RPMI8226 (cell line): Measurements from ENCODE around the gene BNIP5.

Source experiments
- DNase-seq: peaks from one replicate; pipeline ENCODE4 v3.0.0-alpha.2; 2015

BNIP5 gene

DNA sequence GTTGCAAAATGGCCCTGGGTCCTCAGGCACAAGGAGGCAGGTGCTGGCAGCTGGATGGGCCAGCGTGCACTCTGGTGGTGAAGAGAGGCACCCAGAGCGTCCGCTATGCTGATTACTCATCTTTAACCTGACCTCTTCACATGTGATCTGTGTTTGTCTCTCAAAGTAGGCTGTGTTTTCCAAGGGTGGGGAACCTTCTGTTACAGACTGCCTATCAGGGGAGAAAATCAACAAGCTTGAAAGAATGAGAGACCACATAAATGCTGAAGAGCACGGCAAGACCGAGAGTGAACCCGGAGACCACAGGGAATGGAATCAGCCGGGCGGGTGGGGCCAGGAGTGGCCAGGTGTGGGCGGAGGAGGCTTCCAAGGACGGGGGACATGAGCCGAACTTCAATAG is 16.2 kb downstream of the BNIP5 start:
- DNase-seq: no peak

DNA sequence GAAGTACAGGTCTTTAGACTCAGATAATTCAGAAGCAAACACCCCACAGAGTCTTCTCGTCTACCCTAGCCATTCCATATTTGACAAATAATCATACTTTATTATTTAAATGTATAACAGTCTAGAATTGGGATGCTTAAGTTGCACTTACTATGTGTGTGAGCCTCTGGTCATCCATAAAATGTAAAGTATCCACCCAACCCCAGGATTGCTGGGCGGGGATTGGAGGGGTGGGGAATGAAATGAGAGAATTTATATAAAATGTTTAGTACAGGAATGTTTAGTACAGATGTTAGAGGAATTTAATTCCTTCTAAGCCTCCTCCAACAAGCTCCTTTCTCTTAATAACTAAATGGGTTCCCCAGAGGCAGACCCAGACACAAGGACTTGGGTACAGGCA is 16.9 kb downstream of the BNIP5 start:
- no peak for DNase-seq

DNA sequence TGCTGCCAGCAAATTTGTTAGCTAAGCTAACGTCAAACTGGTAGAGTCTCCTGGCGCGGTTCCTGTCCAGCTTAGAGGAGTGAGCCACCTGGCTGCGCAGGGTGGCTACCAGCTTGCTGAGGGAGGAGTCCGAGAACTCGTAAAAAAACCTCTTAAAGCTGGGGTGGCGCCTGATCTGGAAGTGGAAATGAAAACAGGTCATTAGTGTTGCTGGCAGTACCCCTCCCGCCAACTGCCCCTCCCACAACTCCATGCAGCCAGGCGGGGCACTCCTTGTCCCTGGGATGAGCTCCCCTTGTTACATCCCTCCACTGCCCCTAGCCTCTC is 17.3 kb downstream of the BNIP5 start:
- peak; percentile 88 for DNase-seq

DNA sequence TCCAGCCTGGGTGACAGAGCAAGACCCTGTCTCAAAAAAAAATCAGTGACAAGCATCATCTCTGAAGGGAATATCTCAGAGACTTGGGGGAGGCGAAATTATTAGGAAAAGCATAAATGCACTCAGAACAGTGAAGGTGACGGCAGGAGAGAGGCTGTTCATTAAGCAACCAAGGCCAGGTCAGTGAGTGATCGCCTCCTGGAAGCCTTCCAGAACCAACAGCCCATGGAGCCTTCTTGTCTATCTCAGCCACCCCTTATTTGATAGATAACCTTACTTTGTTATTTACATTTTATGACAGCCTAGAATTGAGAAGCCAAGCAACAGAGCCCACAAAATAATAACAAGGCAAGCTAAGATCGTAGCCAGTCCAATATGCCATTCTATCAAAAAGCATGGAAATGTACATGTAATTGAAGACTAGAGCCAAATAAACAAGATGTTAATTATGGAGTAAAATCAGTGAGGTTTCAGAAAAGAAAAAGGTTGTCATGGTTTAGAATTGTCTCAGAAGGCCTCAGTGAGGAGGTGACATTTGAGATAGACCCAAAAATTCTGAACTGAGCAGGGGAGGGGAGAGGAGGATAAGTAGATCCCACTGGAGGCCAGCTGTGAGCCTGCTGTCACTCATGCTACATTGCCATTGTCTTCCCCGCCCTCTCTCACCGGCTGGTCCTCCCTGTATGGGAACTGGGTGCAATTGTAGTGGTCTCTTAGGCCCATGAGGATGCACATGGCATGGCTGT is 17.8 kb downstream of the BNIP5 start:
- DNase-seq: no peak

DNA sequence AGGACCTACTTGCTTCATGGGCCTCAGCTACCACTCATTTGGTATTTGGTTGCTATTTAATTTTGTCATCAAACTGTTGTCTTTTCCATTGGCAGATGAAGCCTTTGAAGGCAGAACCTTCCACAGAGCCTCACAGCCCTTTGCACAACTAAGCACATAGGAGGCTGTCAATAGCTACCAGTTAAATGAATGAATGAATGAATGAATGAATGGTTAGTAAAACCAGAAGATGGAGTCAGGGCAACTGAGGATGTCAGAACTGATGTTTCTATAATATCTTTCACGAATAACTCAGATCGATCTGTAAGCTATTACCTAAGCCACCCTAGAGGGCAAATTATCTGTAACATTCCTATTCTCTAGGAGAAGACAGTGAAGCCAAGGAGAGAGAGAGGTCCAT is 19.1 kb downstream of the BNIP5 start:
- DNase-seq: no peak

DNA sequence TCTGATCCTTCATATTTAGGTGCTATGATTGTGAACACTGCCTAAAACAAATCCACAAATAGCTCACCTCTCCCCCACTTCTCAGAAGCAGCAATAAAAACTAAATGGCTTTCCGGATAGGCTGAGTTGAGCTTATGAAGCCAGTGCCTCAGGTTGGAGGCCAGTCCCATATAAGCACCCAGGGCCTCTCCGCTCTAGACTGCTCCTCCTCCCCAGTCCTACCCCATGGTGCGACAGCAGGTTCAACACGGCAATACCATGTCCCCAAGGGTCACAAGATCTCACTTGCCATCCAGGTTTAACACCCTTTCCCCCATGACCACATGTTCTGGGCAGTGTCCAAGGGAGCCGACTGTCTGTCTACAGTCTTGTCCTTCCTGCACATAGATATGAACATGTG is 20.8 kb downstream of the BNIP5 start:
- DNase-seq: no peak

DNA sequence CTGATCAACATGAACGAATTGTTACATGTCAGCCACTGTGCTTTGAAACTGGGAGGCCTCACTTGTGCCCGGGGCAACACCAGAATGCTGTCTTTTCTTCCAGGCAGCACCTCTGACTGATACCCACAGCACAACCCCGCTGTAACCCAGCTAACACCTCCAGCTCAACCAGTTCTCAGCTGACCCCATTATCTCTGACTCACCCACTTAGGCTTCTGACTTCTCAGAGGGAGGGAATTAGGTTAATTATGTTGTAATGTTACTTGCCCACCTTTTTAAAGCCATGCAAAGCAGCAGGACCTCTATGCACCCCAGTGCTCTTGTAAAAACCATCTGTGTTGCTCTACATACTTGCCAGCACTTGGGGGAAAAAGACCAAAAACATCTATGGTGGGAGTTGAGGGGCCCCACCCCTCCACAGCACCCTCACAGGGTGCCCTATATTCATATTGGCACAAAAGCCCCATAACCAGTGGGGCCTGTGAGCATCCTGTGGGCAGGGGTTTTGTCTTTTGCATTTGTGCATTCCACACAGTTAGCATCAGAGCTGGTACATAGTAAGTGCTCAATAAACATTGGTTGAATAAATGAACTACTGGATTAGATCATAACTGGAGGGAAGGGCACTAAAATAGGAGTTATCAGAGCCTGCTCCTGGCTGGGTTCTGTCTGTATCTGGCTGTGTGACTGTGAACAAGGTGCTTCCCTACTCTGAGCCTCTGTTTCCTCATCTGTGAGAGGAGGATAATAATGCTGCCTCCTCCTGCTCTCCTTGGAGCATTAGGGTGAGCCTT is 22.3 kb downstream of the BNIP5 start:
- DNase-seq: no peak

DNA sequence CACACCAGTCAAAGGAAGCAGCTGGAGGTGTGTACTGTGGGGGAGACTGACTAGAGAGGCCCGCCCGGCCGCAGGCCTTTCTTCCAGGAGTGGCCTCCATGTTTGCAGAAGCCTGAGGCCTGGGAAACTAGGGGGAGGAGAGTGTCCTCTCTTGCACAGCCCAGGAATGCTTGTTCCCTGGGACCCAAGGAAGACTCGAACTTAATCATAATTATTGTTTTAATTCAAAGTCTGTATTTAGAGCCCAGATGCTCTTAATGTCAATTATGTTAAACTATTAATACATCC is 23.1 kb downstream of the BNIP5 start:
- DNase-seq: no peak

DNA sequence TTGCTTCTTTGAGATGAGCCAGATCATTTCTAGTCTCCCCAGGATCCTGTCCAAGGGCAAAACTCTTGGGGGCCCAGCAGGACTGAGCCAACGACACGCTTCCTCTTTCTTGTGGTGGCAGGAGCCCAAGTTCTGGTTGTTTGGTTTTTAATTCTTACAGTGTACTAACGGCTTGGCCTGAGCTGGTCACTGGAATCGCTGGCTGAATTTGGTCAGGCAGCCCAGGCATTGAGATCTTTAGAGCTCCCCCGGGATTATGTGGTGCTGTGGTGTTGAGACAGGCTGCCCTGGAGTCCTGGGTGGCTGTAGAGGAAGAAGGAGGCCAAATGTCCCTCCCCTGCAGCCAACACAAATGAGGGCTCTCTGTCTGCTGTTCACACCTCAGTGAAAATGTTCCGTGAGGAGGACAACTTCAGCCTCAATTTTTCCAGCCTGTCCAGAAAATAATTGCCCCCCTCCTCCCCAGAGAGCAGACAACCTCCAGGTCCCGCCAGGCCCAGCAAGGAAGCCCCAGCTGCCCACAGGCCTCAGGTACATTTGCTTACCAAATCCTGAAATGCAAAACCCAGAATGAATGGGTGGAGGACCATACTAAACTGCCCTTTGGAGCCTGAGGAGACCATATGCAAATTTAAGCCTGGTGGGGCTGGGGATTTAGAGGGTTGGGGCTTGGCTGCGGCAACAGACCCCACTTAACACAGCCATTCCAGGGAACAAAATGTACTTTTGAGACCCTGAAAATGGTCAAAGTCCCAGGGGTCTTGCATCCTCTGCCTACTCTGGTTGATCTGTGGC is 23.6 kb downstream of the BNIP5 start:
- DNase-seq: peak; percentile 60

DNA sequence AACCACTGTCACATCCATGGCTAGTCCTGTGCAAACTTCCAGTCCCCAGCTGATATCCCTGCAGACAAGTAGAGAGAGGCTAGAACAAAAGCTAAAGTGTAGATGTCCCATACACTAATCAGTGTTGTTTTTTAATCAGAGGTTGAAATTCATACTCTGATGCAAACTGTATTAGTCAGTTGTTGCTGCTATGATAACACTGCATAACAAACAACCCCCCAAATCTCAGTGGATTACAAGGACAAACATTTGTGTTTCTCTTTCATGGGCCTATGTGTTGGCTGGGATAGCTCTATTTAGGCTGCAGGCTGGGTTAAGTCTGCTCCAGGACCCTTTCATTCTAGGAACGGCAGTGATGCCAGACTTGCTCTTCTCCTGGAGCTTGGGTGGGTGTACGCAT is 26.8 kb downstream of the BNIP5 start:
- no peak for DNase-seq

DNA sequence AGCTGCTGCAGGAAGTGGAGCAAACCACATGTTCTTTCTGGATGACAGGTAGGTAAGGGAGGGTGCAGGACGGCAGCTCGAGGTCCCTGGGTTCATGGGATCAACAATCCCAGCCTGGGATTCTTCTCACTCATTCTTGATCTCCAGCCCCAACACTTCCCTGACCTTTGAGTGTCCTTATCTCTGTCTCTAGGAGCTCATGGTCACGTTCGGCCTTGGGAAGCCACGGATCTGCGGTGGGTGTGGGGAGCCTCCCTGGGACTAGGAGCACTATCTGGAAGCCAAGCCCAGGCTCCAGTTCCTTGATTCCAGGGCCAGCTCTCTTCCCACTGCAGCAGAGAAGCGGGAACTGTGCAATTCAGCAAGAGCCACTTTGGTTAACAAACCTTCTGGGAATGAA is 27.5 kb downstream of the BNIP5 start:
- DNase-seq: no peak

DNA sequence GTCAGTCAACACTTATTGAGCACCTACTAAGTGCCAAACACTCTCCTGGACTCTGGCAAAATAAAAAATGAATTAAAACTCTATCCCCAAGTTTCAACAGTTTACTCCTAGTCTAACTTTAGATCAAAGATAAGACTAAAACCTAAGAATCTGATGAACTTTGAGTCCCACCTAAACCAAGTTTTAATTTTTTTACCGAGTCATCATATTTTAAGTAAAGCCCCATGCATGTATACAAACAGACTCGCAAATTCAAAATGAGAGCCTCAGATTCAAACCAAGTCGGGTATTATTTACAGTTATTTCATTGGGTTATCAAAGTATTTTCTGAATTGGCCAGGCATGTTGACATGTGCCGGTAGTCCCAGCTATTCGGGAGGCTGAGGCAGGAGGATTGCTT is 28.2 kb downstream of the BNIP5 start:
- DNase-seq: no peak

DNA sequence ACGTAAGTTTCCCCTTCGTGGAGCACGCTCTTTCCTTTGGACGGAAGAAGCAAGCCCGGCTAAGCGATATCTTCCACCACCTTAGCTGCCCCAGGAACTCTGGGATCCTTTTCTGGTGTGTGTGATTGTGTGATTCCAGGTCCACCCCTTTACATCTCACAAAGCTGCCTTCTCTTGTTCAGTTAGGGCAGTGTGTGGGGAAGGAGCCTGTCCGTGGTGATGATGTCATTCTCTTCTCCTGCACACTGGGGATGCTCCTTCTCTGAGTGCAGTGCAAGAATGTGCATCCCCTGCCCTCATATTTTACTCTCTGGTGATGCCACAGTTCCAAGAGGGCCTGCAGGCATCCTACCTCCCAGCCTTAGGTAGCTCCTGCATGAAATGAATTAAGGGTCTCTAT is 30.3 kb downstream of the BNIP5 start:
- no peak for DNase-seq

DNA sequence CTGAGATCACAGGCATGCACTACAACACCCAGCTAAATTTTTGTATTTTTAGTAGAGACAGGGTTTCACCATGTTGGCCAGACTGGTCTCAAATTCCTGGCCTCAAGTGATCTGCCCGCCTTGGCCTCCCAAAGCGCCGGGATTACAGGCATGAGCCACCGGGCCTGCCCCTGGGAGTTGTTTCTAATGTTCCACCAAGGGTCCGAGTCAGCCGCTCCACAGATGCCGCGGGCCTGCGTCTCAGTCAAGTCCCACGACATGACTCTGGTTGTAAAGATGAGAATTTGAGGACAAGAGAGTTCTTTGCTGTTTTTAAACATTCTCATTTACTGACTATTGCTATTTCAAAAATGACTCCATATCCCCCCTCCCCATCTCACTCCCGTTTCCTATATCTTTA is 30.8 kb downstream of the BNIP5 start:
- DNase-seq: no peak

DNA sequence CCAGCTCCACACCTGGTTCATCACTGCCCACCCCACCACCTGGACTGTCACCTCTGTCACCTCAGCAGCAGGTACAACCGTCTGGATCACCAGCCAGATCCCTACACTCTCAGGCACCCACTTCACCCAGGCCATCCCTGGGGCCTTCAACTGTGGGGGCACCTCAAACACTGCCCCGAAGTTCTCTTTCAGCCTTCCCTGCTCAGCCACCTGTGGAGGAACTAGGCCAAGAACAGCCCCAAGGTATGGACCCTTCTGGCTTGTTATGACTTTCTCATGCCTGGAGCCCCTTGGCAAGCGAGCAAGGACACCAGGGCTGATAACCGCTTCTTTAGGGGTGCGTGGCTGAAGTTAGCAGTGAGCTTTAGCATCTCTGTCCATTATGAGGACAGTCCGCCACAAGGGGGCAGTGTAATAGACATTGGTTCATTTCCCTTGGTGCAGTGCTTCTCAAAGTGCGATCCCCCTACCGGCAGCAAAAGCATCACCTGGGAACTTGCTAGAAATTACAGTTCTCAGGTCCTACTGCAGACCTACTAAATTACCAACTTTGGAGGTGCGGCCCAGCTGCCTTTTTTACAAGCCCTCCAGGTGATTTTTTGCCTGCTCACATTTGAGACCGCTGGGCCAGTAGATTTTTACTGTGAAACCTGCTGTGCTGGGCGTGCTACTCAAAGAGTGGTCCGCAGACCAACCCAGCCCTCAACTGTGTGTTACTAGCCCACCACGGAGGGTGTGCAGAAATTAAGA is 34.3 kb downstream of the BNIP5 start:
- DNase-seq: peak; percentile 95

DNA sequence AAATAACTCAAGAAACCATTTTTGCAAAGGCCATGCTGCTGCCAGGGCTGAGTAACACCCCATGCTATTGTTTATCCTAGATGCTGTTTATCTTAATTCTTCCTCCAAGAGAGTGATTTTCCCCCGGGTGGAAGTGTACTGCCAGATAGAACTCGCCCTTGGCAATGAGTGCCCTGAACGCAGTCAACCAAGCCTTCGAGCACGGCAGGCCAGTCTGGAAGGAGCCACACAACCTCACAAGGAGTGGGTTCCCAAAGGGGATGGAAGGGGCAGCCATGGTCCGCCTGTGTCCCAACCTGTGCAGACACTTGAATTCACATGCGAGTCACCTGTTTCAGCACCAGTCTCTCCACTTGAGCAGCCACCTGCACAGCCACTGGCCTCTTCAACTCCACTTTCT is 34.9 kb downstream of the BNIP5 start:
- no peak for DNase-seq

DNA sequence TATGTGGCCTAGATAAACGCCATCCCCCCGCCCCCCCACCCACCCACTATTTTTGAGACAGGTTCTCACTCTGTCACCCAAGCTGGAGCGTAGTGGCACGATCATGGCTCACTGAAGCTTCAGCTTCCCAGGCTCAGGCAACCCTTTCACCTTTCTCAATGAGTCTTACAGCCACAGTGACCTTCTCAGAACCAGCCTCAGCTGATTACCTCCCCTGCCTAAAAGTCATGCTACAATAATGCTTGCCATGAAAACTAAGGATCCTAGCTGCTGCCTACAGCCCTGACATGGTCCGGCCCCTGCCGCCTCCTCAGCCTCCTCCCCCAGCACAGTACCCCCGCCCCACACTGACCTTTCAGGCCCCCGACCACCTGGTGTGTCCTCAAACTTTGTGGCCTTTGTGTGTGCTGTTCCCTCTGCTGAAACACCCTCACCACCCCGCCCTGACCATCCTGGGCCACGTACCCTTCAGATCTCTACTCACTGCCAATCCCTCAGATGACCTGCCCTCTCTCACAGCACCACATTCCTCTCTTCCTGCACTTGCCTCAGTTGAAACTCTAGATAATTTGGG is 35.5 kb downstream of the BNIP5 start:
- DNase-seq: no peak

DNA sequence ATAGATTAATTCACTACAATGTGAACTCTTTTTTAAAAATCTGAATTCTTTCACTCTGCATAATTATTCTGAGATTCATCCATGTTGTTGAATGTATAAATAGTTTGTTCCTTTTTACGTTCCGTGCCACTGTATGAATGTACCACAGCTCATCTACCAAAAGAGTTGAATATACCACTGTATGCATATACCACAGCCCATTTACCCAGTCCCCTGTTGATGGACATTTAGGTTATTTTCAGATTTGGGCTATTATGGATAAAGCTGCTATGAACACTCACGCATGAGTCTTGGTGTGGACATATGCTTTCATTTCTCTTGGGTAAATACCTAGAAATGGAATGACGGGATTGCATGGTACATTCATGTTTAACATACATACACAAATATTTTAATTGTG is 38.7 kb downstream of the BNIP5 start:
- no peak for DNase-seq

DNA sequence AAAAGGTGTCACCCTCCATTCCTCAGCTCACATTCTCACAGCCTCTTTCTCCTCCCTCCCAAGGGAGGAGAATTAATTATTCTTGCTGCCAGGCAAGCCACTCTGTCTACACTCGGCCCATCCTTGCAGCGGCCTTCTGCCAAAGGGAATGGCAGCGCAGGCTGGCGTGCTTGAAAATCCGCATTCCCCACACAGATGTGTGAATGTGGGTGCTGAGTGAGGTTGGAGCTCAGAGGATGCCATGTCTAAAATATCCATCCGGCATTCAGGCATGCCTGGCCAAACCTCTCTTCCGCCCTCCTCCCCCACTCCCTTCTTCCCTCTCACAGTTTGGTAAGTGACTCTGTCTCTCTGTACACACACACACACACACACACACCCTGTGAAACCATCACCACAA is 39.2 kb downstream of the BNIP5 start:
- DNase-seq: no peak

DNA sequence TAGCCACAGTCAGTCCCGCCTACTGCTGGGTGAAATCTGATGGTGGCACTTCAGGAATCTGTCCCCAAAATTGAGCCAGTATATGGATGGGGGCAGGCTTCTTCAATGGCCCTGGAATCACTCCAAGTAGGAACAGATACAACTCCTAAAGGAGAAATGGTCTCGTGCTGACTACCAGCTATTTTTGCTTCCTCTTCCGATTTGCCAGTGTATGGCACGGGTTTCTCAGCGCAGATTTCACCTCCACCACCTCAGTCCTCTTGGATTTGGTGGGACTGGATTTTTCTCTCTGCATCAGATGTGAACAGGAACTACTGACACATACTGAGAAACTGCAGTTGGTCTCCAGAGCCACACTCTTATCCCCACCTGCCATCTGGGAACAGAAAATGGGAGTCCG is 39.6 kb downstream of the BNIP5 start:
- no peak for DNase-seq

DNA sequence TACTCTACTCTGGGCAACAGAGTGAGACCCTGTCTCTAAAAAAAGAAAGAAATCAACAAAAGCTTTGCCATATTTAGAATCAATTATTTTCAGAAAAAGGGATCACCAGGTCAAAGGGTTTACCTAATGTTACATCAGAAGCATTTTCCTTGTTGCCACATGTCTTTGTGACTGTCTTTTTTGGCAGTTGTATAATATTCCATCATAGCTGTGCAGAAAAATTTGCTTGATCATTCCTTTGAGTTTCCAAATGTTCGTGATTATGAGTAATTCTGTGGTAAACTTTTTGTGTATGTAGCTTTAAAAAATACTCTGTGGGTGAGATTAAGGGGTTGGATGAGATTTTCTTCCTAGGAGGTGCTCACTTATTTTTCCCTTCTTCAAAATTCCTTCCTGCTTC is 40.4 kb downstream of the BNIP5 start:
- DNase-seq: no peak

DNA sequence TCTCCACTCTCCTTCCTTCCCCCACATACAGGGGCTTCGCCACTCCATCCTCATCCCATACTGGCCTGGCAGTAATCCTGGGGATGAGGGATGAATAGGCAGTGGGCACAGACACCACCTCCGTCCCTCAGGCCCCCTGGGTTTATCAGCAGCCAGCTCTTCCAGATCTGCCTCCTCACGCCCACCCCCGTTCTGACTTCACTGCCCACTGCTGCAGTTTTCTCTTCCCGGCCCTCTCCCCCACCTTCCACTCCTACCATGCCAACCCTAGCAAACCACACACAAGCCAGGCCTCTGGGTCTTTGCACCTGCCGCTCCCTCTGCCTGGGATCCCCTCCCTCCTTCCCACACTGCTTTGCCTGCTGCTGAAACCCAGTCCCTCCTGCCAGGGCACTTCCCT is 44.5 kb downstream of the BNIP5 start:
- DNase-seq: no peak
